SJCRH30 (cell line): ENCODE data around the gene ZNF22. TPM values are rescaled to one million over a fixed set of nuclear protein-coding genes. Genes with fewer than 3 reads are reported as not detected.
A peak's percentile ranks its signal among the peaks of the same experiment; 100 is the strongest.

Experiments
- DNase-seq, 2 experiments: peaks; one replicate each; pipeline ENCODE4 v3.0.0-alpha.2; 2015 to 2020
- H3K27ac ChIP-seq: fragments of 250-450 bp; sonication (Bioruptor Pico); 2 replicates; pipeline ENCODE4 v1.5.1; 2020; ENCODE audit warnings: mild to moderate bottlenecking, moderate library complexity
- H3K27me3 ChIP-seq: fragments of 250-450 bp; sonication (Bioruptor Pico); 2 replicates; pipeline ENCODE4 v1.5.1; 2020; ENCODE audit warnings: mild to moderate bottlenecking, moderate library complexity
- H3K36me3 ChIP-seq: fragments of 250-450 bp; sonication (Bioruptor Pico); 2 replicates; pipeline ENCODE4 v1.5.1; 2020; ENCODE audit warnings: mild to moderate bottlenecking, moderate library complexity
- H3K4me1 ChIP-seq: fragments of 250-450 bp; sonication (Bioruptor Pico); 2 replicates; pipeline ENCODE4 v1.5.1; 2020; ENCODE audit warnings: mild to moderate bottlenecking, moderate library complexity
- H3K4me3 ChIP-seq: fragments of 250-450 bp; sonication (Bioruptor Pico); 2 replicates; pipeline ENCODE4 v1.5.1; 2020; ENCODE audit warnings: mild to moderate bottlenecking, moderate library complexity
- H3K9me3 ChIP-seq: fragments of 250-450 bp; sonication (Bioruptor Pico); replicated peaks from 2 replicates; pipeline ENCODE4 v1.5.1; 2020; ENCODE audit warnings: mild to moderate bottlenecking, moderate library complexity
- total RNA-seq: library from RNA; depleted of rRNA; stranded (reverse); fragments of >200 nt; shearing (Covaris generic); gene quantifications from 2 replicates; pipeline ENCODE4 v1.2.3, GENCODE V29; 2014

The ZNF22 gene
- total RNA-seq, 1 experiment from 2014 or later, result 37.9 TPM

DNA sequence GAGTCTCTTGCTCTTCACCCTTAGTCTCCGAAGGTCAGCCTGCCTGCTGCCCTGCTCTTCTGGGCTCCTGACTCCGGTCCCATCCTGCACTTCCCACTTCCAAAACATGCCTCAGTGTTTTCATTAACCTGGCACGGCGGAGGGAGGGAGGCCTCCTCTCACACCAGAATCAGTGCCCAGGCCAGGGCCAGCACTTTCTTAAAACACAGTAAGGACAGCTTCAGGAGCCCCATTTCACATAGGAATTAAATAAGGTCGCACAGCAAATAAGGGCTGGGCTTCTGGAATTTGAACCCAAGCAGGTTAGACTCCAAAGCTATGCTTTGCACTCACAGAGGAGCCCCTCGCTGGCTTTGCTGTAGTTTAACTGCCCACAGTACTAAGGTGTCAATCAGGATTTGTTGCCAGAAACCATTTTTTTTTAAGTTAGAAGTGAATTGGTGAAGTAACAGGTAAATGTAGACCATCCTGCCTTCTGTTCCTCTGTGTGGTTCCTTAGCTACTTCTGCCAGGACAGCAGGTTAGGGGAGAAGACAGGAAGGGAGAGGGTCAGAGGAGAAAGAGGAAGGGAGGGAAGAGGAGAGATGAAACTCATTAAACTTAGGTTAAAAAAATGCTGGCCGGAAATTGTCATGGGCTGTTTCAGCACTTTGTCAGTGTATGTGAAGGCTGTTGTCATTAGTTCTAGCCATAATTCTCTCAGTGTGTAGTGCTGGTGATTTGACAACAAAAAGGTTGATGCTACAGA, 40.1 kb upstream of the ZNF22 start:
- Histone ChIP-seq H3K9me3 (no peaks in the 10 kb centered on the region), H3K4me3 (peak overlapping the region; percentile 85), H3K4me1 (peaks cover 33% of the 10 kb centered on the region), H3K27me3 (no peaks in the 10 kb centered on the region), H3K36me3 (no peaks in the 10 kb centered on the region), H3K27ac (peak overlapping the region; percentile 96)
- no peak for DNase-seq

DNA sequence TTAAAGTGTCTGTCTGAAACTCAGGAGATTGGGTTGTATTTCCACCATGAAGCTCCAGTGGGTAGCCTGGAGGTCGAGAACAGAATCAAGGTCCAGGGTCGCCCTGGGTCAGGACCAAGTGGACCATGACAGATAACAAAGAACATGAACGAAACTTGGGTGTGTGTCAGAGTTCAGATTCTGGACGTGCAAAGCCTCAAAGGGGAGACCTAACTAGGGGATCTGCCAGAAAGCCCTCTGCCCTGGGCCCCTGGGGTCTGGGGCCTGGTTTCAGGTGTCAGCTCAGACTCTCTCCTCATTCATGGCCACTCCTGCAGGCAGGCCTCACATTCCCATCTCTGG, 39.5 kb upstream of the ZNF22 start:
- peak overlapping the region; percentile 96 for H3K27ac ChIP-seq

DNA sequence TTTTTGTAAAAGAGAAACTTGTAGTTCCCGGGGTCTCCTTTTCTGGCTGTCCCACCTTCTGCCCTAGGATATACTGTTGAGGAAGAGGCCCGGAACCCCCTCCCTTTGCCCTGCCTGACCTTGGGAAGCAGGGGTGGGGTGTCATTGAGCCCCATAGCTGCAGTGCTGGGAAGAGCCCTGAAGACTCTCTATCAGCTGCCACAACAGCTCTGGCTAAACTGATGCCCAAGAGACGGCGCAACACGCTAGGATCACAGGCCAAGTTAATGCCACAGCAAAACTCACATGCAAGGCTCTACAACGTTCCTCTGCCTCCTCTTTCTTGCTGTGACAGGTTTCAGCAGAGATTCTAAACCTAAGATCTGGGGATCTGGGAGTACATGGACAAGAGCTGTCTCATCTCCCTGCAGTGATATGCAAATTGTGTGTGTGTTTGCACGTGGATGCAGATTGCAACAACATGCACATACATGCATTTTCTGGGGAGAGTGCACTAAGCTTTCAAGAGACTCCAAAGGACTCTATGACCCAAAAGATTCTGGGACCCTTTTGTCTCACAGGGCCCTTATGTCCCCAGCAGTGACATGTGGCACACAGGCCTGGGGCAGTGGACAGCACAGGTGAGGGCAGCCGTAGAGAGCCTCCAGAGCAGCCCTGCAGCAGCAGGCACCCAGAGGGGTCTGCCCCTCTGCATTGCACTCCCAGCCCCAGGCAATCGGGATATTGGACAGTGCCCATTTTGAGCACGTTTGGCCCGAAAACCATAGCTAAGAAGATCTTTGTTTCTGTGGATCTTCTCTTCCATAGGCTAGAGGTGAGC, 38.6 kb upstream of the ZNF22 start:
- Histone ChIP-seq H3K4me1 (peaks cover 37% of the 10 kb centered on the region), H3K4me3 (no peak overlapping the region)

More for the DNA sequence above, 39.5 kb upstream of the ZNF22 start:
- DNase-seq, result no peak
- peak overlapping the region; percentile 85 for H3K4me3 ChIP-seq
- no peaks in the 10 kb centered on the region for H3K36me3 ChIP-seq
- H3K4me1 ChIP-seq, result peaks cover 37% of the 10 kb centered on the region
- H3K27me3 ChIP-seq, result no peaks in the 10 kb centered on the region
- H3K9me3 ChIP-seq, result no peaks in the 10 kb centered on the region

DNA sequence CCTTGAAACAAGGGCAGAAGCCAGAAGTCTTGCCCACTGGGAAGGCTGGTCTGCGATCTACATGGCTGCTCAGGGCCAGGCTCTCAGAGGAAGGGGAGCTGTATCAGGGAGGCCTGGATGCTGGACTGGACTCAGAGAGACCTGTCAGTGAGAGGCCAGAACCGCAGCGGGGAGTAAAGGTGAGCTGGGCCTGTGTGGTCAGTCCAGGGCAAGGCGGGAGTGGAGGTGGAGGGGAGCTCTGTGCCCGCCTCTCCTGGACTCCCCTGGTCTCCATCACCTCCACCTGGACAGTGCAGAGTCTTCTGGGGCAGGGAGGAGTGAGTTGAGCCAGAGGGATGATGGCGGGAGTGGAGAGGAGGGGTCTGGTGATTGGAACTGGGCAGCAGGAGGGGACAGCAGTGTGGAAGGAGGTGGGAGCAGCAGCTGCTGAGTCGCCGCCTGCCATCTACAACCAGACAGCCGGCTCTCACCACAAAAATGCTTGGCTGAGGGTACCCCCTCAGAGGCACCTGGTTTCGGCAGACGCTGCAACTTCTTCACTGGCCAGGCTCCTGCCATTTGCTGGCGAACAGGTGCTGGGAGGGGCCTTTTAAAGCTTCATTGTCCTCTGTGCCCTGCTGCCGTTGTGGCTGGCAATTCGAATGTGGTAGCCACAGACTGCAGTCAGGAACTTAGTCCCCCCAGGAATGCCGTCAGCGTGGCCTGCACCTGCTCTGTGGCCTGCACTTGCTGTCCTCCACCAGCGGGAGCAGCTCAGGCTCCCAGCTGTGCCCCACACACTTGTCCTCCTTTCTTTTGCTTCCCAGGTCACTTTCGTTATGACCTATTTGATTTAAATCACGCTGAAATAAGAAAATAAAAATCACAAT, 37.6 kb upstream of the ZNF22 start:
- H3K4me1 ChIP-seq, result peaks cover 37% of the 10 kb centered on the region

More for the DNA sequence above, 38.6 kb upstream of the ZNF22 start:
- no peaks in the 10 kb centered on the region for H3K27me3 ChIP-seq
- H3K36me3 ChIP-seq, result no peaks in the 10 kb centered on the region
- H3K9me3 ChIP-seq, result no peaks in the 10 kb centered on the region
- H3K27ac ChIP-seq, result peak overlapping the region; percentile 95
- no peak for DNase-seq

DNA sequence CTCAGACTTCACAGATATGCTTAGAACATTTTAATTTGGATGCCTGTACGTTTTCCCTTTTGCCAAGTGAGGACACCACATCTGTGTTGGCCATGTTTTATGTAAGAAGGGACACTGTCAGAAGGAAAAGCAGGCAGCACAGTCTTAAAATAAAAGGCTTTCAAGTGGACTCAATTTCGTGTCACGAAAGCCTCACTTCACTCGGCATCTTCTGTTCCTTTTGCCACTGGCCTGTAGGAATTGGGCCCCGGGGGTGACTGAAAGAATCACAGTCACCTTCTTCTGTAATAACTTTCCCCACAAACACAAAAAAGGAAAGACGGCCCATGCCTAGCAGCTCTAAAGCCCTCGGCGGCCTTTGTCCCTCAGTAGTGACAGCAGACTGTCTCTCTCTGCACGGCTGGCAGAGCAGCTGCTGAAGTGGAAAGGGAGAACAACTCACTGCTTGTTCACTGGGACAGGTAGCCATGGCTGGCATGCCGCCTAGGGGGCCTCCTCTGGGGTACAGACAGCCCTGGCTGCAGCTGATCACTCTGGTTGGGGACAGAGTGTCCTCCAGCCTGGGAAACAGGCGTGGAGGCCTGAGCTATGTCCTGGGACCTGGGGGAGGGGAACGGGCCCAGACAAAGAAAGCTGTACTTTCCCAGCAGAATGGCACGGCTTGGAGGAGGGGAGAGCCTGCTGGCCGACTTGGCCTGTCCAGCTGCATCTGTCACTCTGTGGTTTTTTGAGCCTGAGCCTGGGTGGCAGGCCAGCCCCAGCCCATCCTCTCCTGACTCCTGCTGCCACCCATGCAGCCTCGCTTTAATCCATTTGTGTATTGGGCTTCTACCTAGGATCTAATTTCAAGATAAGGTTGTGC, 36.7 kb upstream of the ZNF22 start:
- H3K27me3 ChIP-seq, result no peaks in the 10 kb centered on the region
- H3K4me3 ChIP-seq, result peak overlapping the region; percentile 9; the same call in 1 of the 2 replicates
- peak overlapping the region; percentile 95 for H3K27ac ChIP-seq
- H3K9me3 ChIP-seq, result no peaks in the 10 kb centered on the region
- no peaks in the 10 kb centered on the region for H3K36me3 ChIP-seq
- H3K4me1 ChIP-seq, result peaks cover 37% of the 10 kb centered on the region
- DNase-seq, result peak; percentile 92 to 93

More for the DNA sequence above, 37.6 kb upstream of the ZNF22 start:
- peak overlapping the region; percentile 95 for H3K27ac ChIP-seq
- no peaks in the 10 kb centered on the region for H3K27me3 ChIP-seq
- H3K9me3 ChIP-seq, result no peaks in the 10 kb centered on the region
- H3K4me3 ChIP-seq, result peak overlapping the region; percentile 9; the same call in 1 of the 2 replicates
- peak; percentile 89 to 92 for DNase-seq
- H3K36me3 ChIP-seq, result no peaks in the 10 kb centered on the region

DNA sequence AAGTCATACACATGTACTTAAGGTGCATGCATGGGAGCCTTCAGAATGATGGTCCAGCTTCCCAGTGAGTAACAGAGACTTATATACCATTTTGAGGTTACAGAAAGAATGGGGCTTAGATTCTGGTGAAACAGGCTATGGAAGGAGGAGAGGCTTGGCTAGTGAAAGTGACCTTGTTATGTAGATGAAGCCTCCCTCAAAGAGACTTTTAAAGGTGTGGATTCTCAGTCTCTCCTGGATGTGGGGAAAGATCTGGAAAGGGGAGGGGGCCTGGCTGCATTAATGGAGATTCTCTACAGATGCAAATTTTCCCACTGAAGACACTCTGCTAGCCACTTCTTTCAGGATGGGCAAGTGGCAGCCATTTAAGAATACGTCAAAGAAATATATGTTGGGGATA, 35.6 kb upstream of the ZNF22 start:
- Histone ChIP-seq H3K27me3 (no peaks in the 10 kb centered on the region), H3K27ac (peak overlapping the region; percentile 95), H3K4me3 (no peak overlapping the region), H3K36me3 (no peaks in the 10 kb centered on the region), H3K4me1 (peaks cover 37% of the 10 kb centered on the region), H3K9me3 (no peaks in the 10 kb centered on the region)
- DNase-seq, result no peak

DNA sequence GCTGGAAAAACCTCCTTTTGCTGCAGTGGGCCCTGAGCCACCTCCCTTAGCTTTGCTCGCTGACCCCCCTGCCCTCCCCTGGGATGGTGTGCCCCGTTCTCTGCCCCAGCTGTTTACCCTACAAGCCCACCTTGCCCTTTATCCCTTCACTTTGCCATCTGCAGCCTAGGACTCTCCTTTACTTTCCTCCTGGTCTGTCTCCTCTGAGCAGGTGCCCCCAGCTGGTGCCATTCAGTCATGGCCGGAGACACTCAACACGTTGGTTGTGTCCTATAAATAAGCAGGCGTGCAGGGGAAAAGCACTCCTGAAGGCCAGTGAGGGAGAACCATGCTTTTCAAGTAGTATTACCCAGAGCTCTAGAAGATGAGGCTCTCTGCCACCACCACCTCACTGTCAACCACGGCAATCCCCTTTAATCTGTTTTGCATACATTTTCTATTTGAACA, 35.0 kb upstream of the ZNF22 start:
- no peaks in the 10 kb centered on the region for H3K9me3 ChIP-seq
- no peaks in the 10 kb centered on the region for H3K36me3 ChIP-seq
- H3K4me3 ChIP-seq, result no peak overlapping the region
- no peaks in the 10 kb centered on the region for H3K27me3 ChIP-seq
- peaks cover 37% of the 10 kb centered on the region for H3K4me1 ChIP-seq
- no peak for DNase-seq
- H3K27ac ChIP-seq, result no peak overlapping the region; the same call in 1 of the 2 replicates

DNA sequence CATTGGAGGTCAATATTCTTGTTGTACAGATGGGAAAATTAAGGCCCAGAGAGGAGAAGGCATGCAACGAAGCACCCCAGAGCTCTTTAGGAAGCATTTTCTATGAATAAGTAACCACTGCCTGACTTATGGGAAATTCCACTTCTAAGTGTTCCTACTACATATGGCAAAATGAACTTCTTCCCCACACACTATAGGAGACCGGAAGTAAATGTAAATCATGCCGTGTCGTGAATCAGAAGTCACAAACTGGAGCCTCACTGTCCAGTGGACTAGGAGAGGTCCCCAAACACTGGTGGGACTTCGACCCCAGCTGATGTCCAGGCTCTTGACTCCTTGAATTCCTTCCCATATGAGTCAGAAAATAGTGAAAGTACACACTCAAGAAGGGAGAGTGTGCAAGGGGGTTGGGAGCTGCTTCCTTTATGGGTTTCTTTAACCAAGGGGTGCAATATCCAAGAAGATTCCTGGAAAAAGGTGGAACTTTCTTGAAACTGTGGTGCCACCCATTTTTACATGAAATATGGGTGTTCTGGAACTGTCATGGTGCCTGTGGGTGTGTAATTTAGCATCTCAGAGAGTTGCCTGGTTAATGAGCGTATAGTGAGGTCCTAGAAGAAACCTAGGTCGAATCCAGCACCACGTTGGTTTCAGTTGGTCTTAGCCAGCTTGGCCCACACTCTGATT, 34.5 kb upstream of the ZNF22 start:
- no peak for DNase-seq
- Histone ChIP-seq H3K27me3 (no peaks in the 10 kb centered on the region), H3K4me3 (no peak overlapping the region), H3K36me3 (0 out of 2 replicates have a peak, but pooled peaks cover 3% of the 10 kb centered on the region), H3K4me1 (peaks cover 31% of the 10 kb centered on the region), H3K9me3 (no peaks in the 10 kb centered on the region), H3K27ac (no peak overlapping the region)

DNA sequence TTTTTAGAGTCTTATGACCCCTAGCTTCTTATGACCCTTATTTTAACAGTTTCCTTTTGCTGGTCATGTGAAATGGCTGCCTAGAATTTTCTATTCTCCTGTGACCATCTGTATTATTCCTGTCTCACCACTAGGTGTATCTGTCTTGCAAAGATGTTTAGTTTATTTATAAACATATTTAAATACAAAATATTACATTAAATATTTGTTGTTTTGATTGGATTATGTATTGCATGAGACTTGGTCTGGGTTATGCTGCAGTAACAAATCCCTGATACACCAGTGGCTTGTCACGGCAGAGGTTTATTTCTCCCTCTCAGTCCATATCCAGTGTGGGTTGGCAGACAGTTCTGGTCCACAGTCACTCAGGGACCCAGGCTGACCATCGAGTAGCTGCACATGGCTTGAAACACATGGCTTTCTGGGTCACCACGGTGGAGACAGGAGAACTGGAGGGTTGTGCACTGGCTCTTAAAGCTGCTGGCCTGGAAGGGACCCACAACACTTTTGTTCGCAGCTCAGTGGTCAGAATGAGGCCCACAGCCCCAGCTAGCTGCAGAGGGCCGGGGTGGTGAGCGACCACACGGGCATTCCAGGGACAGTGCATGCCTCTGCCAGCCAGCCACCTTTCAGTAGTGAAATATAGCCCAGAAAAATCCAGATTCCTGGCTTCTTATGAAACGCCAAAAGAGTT, 33.8 kb upstream of the ZNF22 start:
- no peak for DNase-seq
- Histone ChIP-seq H3K27me3 (no peaks in the 10 kb centered on the region), H3K4me1 (peaks cover 31% of the 10 kb centered on the region)

DNA sequence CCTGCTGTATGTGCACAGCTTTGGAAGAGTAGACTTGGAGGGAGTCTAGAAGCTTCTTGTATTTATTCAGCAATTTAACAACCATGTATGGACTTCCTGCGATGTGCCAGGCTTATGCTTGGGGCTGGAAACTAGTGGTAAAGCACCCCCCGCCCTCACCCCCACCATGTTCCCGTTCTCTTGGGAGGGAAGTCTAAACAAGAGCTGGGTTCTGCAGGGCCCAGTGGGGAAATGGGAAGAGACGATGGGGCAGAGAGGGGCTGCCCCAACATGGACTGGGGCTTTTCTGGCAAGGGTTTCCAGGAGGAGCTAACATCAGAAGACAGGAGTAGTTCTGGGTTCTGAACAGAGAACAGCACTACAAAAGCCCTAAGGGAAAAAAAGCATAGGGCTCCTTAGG, 33.1 kb upstream of the ZNF22 start:
- Histone ChIP-seq H3K4me1 (peaks cover 27% of the 10 kb centered on the region), H3K36me3 (0 out of 2 replicates have a peak, but pooled peaks cover 3% of the 10 kb centered on the region), H3K4me3 (no peak overlapping the region), H3K27me3 (no peaks in the 10 kb centered on the region), H3K9me3 (no peaks in the 10 kb centered on the region), H3K27ac (no peak overlapping the region)
- no peak for DNase-seq

More for the DNA sequence above, 33.8 kb upstream of the ZNF22 start:
- no peak overlapping the region for H3K27ac ChIP-seq
- H3K4me3 ChIP-seq, result no peak overlapping the region
- no peaks in the 10 kb centered on the region for H3K9me3 ChIP-seq
- 0 out of 2 replicates have a peak, but pooled peaks cover 3% of the 10 kb centered on the region for H3K36me3 ChIP-seq

DNA sequence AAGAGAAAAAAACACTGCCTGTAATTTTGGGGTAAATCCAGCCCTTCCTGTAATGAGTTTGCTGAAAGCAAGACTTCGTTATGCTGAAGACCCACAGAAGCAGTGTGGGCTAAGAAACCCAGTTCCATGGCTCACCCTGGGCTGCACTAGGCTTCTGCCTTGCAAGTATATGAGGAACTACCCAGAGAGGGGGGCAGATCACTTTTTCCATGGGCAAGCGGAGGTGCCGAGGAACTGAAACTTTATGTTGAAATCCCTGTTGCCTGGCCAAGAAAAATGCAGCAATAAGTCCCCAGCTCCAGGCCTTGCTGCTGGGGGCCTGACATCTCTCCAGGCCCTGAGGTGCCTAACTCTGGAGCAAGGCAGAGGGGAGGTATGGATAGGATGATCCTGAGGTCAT, 32.6 kb upstream of the ZNF22 start:
- DNase-seq, result no peak
- Histone ChIP-seq H3K27ac (no peak overlapping the region), H3K27me3 (no peaks in the 10 kb centered on the region), H3K4me1 (peaks cover 28% of the 10 kb centered on the region), H3K9me3 (no peaks in the 10 kb centered on the region), H3K4me3 (no peak overlapping the region), H3K36me3 (0 out of 2 replicates have a peak, but pooled peaks cover 3% of the 10 kb centered on the region)

DNA sequence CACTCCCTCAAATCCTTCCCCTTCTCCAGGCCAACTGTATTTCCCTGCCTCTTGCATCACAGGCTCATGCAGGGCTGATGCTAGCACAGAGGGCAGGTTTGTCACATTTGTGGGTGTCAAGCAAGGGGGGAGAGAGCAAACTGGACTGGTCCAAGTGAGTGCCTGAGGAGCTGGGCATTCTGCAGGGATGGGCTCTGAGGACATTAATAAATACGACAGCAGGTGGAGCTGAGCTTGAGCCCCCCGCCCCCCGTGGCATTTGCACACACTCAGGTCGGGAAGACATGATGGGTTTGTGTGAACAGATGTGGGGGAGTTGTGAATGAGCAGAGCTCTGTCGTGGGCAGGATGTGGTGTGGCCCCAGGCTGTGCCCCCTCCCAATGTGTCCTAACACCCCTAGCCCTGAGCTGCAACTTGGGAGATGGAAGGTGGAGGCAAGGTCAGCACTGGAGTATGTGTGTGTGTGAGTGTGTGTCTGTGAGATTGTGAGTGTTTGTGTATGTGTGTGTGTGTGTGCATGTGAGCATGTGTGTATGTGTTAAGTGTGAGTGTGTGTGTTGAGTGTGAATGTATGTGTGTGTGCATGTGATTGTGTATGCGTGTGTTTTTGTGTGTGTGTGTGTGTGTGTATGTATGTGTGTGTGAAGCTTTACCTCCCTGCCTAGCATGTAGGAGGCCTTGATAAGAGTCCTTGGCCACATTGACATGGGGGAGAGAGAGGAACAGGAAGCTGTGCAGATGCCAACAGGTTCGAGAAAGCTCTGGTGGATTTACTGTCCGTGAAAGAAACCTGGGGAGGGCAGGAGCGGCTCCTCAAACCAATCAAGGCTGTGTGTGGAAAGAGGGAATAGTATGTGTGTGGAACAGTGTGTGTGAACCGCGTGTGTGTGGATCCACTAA, 32.0 kb upstream of the ZNF22 start:
- peaks cover 31% of the 10 kb centered on the region for H3K4me1 ChIP-seq
- H3K9me3 ChIP-seq, result no peaks in the 10 kb centered on the region
- H3K27ac ChIP-seq, result no peak overlapping the region
- no peaks in the 10 kb centered on the region for H3K27me3 ChIP-seq
- DNase-seq, result no peak
- H3K4me3 ChIP-seq, result no peak overlapping the region
- H3K36me3 ChIP-seq, result 0 out of 2 replicates have a peak, but pooled peaks cover 3% of the 10 kb centered on the region
